Mesodermal cell (in vitro differentiated cells): ENCODE results near the gene IGSF21.

ENCODE experiments used
- H3K27ac ChIP-seq: 2 replicates; pipeline ENCODE4 v1.7.0; 2013; ENCODE audit warnings: mild to moderate bottlenecking, low read depth, low read length, moderate library complexity; ENCODE audit not compliant: severe bottlenecking
- H3K36me3 ChIP-seq: 2 replicates; pipeline ENCODE4 v1.7.1; 2013; ENCODE audit warnings: mild to moderate bottlenecking, low read length, moderate library complexity; ENCODE audit not compliant: control insufficient read depth, insufficient read depth
- H3K4me1 ChIP-seq: one replicate; pipeline ENCODE4 v1.7.1; 2013; ENCODE audit warnings: mild to moderate bottlenecking, low read length; ENCODE audit not compliant: insufficient read depth, control insufficient read depth, poor library complexity, severe bottlenecking
- H3K4me3 ChIP-seq: 2 replicates; pipeline ENCODE4 v1.7.0; 2013; ENCODE audit warnings: low read length, control low read depth, mild to moderate bottlenecking; ENCODE audit not compliant: insufficient read depth, poor library complexity, severe bottlenecking; ENCODE audit errors: extremely low read depth
- H3K9me3 ChIP-seq: 2 replicates; pipeline ENCODE4 v1.7.1; 2013; ENCODE audit warnings: mild to moderate bottlenecking, low read length, moderate library complexity; ENCODE audit not compliant: control insufficient read depth
- WGBS, 2 experiments: methylation state at CpG; one replicate each; pipeline ENCODE4 v1.1.5; 2013; ENCODE audit warnings: missing lambda C conversion rate in 2 of 2; ENCODE audit not compliant: insufficient coverage in 2 of 2; 5-methylcytosine and 5-hydroxymethylcytosine counted together

The IGSF21 gene

DNA sequence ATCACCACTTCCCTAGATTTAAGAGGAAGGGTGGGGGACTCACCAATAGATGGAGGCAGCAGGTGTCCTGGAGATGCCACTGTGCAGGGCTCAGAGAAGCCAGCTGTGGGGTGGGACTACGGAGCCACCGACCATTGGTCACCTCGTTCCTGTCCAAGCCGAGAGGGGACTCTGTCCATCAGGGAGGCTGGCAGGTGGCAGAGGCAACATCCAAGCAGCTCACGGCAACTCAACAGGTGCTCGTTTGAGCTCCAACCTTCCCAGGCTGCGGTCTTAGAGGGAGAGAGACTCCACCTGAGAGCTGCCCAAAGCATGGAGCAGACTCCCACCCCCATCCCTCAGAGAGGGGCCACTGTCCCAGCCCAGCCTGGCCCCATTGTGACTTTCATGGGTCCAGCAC, 71.4 kb downstream of the IGSF21 start:
- 88 to 93% methylated on average over 6 to 7 of the region's 7 CpGs for WGBS, 2 experiments
- no peaks in the 10 kb centered on the region for H3K36me3 ChIP-seq
- H3K9me3 ChIP-seq, result no peaks in the 10 kb centered on the region
- H3K4me1 ChIP-seq, result peaks cover 18% of the 10 kb centered on the region
- H3K4me3 ChIP-seq, result no peak overlapping the region
- H3K27ac ChIP-seq, result no peak overlapping the region

- peak overlapping the region; percentile 41 for H3K27ac ChIP-seq
- WGBS, 2 experiments, result 65 to 69% methylated on average over 11 to 13 of the region's 13 CpGs
- H3K36me3 ChIP-seq, result no peaks in the 10 kb centered on the region
- peaks cover 12% of the 10 kb centered on the region for H3K4me1 ChIP-seq
- H3K4me3 ChIP-seq, result no peak overlapping the region
- H3K9me3 ChIP-seq, result no peaks in the 10 kb centered on the region
These were observed 75.0 kb downstream of the IGSF21 start for GRCh38 chr1:18182398-18183160.

DNA sequence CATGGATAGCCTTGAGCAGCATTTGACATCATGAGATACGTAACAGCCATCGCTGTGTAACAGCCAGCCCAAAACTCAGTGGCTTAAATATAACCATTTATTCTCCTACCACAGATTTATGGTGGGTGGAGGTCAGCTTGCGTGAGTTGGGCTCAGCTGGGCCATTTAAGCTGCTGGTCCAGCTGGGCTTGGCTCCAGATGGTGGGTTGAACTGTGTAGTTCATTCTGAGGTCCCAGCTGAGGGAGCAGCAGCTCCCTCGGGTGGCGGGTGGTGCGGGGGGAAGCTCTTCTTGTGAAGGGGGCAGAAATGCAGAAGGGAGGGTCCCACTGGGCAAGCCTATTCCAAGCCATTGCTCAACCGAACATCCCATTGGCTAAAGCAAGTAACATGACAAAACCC, 75.9 kb downstream of the IGSF21 start:
- H3K27ac ChIP-seq, result no peak overlapping the region
- peaks cover 12% of the 10 kb centered on the region for H3K4me1 ChIP-seq
- no peaks in the 10 kb centered on the region for H3K36me3 ChIP-seq
- H3K9me3 ChIP-seq, result no peaks in the 10 kb centered on the region
- no peak overlapping the region for H3K4me3 ChIP-seq
- WGBS, 2 experiments, result 84 to 100% methylated on average over 1 to 3 of the region's 7 CpGs

DNA sequence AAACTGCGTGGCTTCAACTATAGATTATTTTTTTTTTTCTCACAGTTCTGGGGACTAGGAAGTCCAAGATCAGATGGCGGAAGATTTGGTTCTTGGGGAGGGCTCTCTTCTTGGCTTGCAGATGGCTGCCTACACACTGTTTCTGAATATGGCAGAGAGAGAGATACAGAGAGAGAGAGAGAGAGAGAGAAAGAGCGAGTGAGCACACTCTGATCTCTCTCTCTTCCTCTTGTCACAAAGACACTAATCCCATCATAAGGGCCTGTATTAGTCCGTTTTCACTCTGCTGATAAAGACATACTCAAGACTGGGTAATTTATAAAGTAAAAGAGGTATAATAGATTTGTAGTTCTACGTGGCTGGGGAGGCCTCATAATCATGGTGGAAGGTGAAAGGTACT, 79.5 kb downstream of the IGSF21 start:
- H3K9me3 ChIP-seq, result no peaks in the 10 kb centered on the region
- WGBS, 2 experiments, result 80% methylated on average over 1 of the region's 5 CpGs; no CpG with 5 or more reads in 1 of the 2 experiments
- no peaks in the 10 kb centered on the region for H3K36me3 ChIP-seq
- no peak overlapping the region for H3K4me3 ChIP-seq
- peaks cover 12% of the 10 kb centered on the region for H3K4me1 ChIP-seq
- no peak overlapping the region for H3K27ac ChIP-seq

GRCh38 chr1:18188820-18189517, 81.4 kb downstream of the IGSF21 start:
- 97 to 99% methylated on average over 6 to 8 of the region's 9 CpGs for WGBS, 2 experiments
- Histone ChIP-seq H3K4me3 (no peak overlapping the region), H3K9me3 (no peaks in the 10 kb centered on the region), H3K27ac (no peak overlapping the region), H3K36me3 (no peaks in the 10 kb centered on the region), H3K4me1 (no peaks in the 10 kb centered on the region)

DNA sequence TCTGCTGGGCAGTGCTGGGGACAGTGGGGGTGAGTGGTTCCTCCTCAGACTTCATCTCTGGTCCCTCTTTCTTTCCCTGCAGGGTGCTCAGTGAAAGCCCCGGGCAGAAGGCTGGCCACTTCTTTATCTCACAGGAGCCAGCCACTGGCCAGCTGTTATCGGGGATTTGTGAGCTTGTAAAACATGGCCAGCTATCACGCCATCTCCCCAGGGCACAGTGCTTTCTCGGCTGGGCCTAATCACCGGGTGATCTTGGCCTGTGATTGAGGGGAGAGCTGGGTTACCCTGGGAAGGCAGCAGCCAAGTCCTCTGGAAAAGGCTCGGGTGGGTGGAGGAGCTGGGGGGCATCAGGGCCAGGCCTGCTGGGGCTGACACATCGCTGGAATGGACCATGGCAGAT, 83.0 kb downstream of the IGSF21 start:
- Histone ChIP-seq H3K36me3 (no peaks in the 10 kb centered on the region), H3K27ac (no peak overlapping the region), H3K9me3 (no peaks in the 10 kb centered on the region), H3K4me3 (no peak overlapping the region), H3K4me1 (no peaks in the 10 kb centered on the region)
- WGBS, 2 experiments, result 70 to 85% methylated on average over 4 to 5 of the region's 7 CpGs

- H3K4me3 ChIP-seq, result no peak overlapping the region
- no peak overlapping the region for H3K27ac ChIP-seq
- no peaks in the 10 kb centered on the region for H3K4me1 ChIP-seq
- H3K9me3 ChIP-seq, result no peaks in the 10 kb centered on the region
- H3K36me3 ChIP-seq, result no peaks in the 10 kb centered on the region
- WGBS, 2 experiments, result 85 to 94% methylated on average over 2 to 3 of the region's 3 CpGs
These were observed 83.4 kb downstream of the IGSF21 start for GRCh38 chr1:18191037-18191436.

GRCh38 chr1:18191481-18192155, 84.0 kb downstream of the IGSF21 start:
- Histone ChIP-seq H3K4me3 (no peak overlapping the region), H3K9me3 (no peaks in the 10 kb centered on the region), H3K36me3 (no peaks in the 10 kb centered on the region), H3K27ac (no peak overlapping the region), H3K4me1 (no peaks in the 10 kb centered on the region)
- 88 to 90% methylated on average over 13 to 15 of the region's 18 CpGs for WGBS, 2 experiments

GRCh38 chr1:18192182-18192581, 84.6 kb downstream of the IGSF21 start:
- Histone ChIP-seq H3K9me3 (no peaks in the 10 kb centered on the region), H3K36me3 (no peaks in the 10 kb centered on the region)
- WGBS, 2 experiments, result 85 to 86% methylated on average over 4 of the region's 4 CpGs

GRCh38 chr1:18192974-18193373, 85.4 kb downstream of the IGSF21 start:
- no peak overlapping the region for H3K27ac ChIP-seq
- 82 to 88% methylated on average over 1 of the region's 2 CpGs for WGBS, 2 experiments
- H3K9me3 ChIP-seq, result no peaks in the 10 kb centered on the region
- no peaks in the 10 kb centered on the region for H3K36me3 ChIP-seq
- no peak overlapping the region for H3K4me3 ChIP-seq
- H3K4me1 ChIP-seq, result no peaks in the 10 kb centered on the region

More at GRCh38 chr1:18192182-18192581, 84.6 kb downstream of the IGSF21 start:
- H3K4me3 ChIP-seq, result no peak overlapping the region
- no peak overlapping the region for H3K27ac ChIP-seq
- no peaks in the 10 kb centered on the region for H3K4me1 ChIP-seq
